ENCODE results near the gene SLC12A7.

Gene SLC12A7

GRCh38 chr5:1095990-1096363 is 15.9 kb downstream of the SLC12A7 start:
- Histone ChIP-seq H3K36me3 (ENCODE audit: control insufficient read depth, low read depth, low read length) (peaks cover 19% of the 10 kb centered on the region), H3K4me1 (ENCODE audit: control insufficient read depth, low read depth, low read length) (peaks cover 52% of the 10 kb centered on the region), H3K4me3 (ENCODE audit: low read length) (no peak overlapping the region), H3K27me3 (ENCODE audit: control insufficient read depth, insufficient read depth, low read length) (no peaks in the 10 kb centered on the region), H3K9ac (ENCODE audit: low read length) (no peak overlapping the region), H3K9me3 (ENCODE audit: control insufficient read depth, low read depth, low read length) (no peaks in the 10 kb centered on the region), H3K27ac (ENCODE audit: low read length) (no peak overlapping the region)

- no peak overlapping the region for H3K4me3 ChIP-seq (ENCODE audit: low read length)
- H3K4me1 ChIP-seq (ENCODE audit: control insufficient read depth, low read depth, low read length) = peaks cover 47% of the 10 kb centered on the region
- no peak overlapping the region for H3K9ac ChIP-seq (ENCODE audit: low read length)
- peaks cover 19% of the 10 kb centered on the region for H3K36me3 ChIP-seq (ENCODE audit: control insufficient read depth, low read depth, low read length)
- no peaks in the 10 kb centered on the region for H3K9me3 ChIP-seq (ENCODE audit: control insufficient read depth, low read depth, low read length)
- no peaks in the 10 kb centered on the region for H3K27me3 ChIP-seq (ENCODE audit: control insufficient read depth, insufficient read depth, low read length)
- no peak overlapping the region for H3K27ac ChIP-seq (ENCODE audit: low read length)
These were observed 16.4 kb downstream of the SLC12A7 start for GRCh38 chr5:1095302-1095989.

GRCh38 chr5:1094670-1095190 is 17.1 kb downstream of the SLC12A7 start:
- no peak overlapping the region for H3K9ac ChIP-seq (ENCODE audit: low read length)
- no peak overlapping the region for H3K27ac ChIP-seq (ENCODE audit: low read length)
- H3K9me3 ChIP-seq (ENCODE audit: control insufficient read depth, low read depth, low read length) = no peaks in the 10 kb centered on the region
- no peaks in the 10 kb centered on the region for H3K27me3 ChIP-seq (ENCODE audit: control insufficient read depth, insufficient read depth, low read length)
- peaks cover 19% of the 10 kb centered on the region for H3K36me3 ChIP-seq (ENCODE audit: control insufficient read depth, low read depth, low read length)
- peaks cover 40% of the 10 kb centered on the region for H3K4me1 ChIP-seq (ENCODE audit: control insufficient read depth, low read depth, low read length)
- no peak overlapping the region for H3K4me3 ChIP-seq (ENCODE audit: low read length)

GRCh38 chr5:1093361-1093760 is 18.5 kb downstream of the SLC12A7 start:
- H3K9me3 ChIP-seq (ENCODE audit: control insufficient read depth, low read depth, low read length) = no peaks in the 10 kb centered on the region
- H3K36me3 ChIP-seq (ENCODE audit: control insufficient read depth, low read depth, low read length) = peaks cover 19% of the 10 kb centered on the region
- H3K9ac ChIP-seq (ENCODE audit: low read length) = no peak overlapping the region
- peaks cover 28% of the 10 kb centered on the region for H3K4me1 ChIP-seq (ENCODE audit: control insufficient read depth, low read depth, low read length)
- H3K27me3 ChIP-seq (ENCODE audit: control insufficient read depth, insufficient read depth, low read length) = no peaks in the 10 kb centered on the region
- no peak overlapping the region for H3K27ac ChIP-seq (ENCODE audit: low read length)
- no peak overlapping the region for H3K4me3 ChIP-seq (ENCODE audit: low read length)

GRCh38 chr5:1092122-1092521 is 19.7 kb downstream of the SLC12A7 start:
- Histone ChIP-seq H3K36me3 (ENCODE audit: control insufficient read depth, low read depth, low read length) (peaks cover 19% of the 10 kb centered on the region), H3K4me1 (ENCODE audit: control insufficient read depth, low read depth, low read length) (peaks cover 19% of the 10 kb centered on the region), H3K9ac (ENCODE audit: low read length) (no peak overlapping the region), H3K27me3 (ENCODE audit: control insufficient read depth, insufficient read depth, low read length) (no peaks in the 10 kb centered on the region), H3K4me3 (ENCODE audit: low read length) (no peak overlapping the region), H3K27ac (ENCODE audit: low read length) (no peak overlapping the region), H3K9me3 (ENCODE audit: control insufficient read depth, low read depth, low read length) (no peaks in the 10 kb centered on the region)

- Histone ChIP-seq H3K27ac (ENCODE audit: low read length) (no peak overlapping the region), H3K9ac (ENCODE audit: low read length) (no peak overlapping the region), H3K9me3 (ENCODE audit: control insufficient read depth, low read depth, low read length) (no peaks in the 10 kb centered on the region), H3K36me3 (ENCODE audit: control insufficient read depth, low read depth, low read length) (peaks cover 22% of the 10 kb centered on the region), H3K4me1 (ENCODE audit: control insufficient read depth, low read depth, low read length) (peaks cover 16% of the 10 kb centered on the region), H3K4me3 (ENCODE audit: low read length) (no peak overlapping the region), H3K27me3 (ENCODE audit: control insufficient read depth, insufficient read depth, low read length) (no peaks in the 10 kb centered on the region)
These were observed 20.2 kb downstream of the SLC12A7 start for GRCh38 chr5:1091632-1092031.

GRCh38 chr5:1090538-1090937 is 21.3 kb downstream of the SLC12A7 start:
- no peak overlapping the region for H3K9ac ChIP-seq (ENCODE audit: low read length)
- no peak overlapping the region for H3K27ac ChIP-seq (ENCODE audit: low read length)
- no peaks in the 10 kb centered on the region for H3K27me3 ChIP-seq (ENCODE audit: control insufficient read depth, insufficient read depth, low read length)
- peaks cover 21% of the 10 kb centered on the region for H3K36me3 ChIP-seq (ENCODE audit: control insufficient read depth, low read depth, low read length)
- no peak overlapping the region for H3K4me3 ChIP-seq (ENCODE audit: low read length)
- no peaks in the 10 kb centered on the region for H3K9me3 ChIP-seq (ENCODE audit: control insufficient read depth, low read depth, low read length)
- peaks cover 10% of the 10 kb centered on the region for H3K4me1 ChIP-seq (ENCODE audit: control insufficient read depth, low read depth, low read length)

- H3K36me3 ChIP-seq (ENCODE audit: control insufficient read depth, low read depth, low read length) = peaks cover 21% of the 10 kb centered on the region
- peaks cover 4% of the 10 kb centered on the region for H3K4me1 ChIP-seq (ENCODE audit: control insufficient read depth, low read depth, low read length)
- no peak overlapping the region for H3K4me3 ChIP-seq (ENCODE audit: low read length)
- no peaks in the 10 kb centered on the region for H3K27me3 ChIP-seq (ENCODE audit: control insufficient read depth, insufficient read depth, low read length)
- no peak overlapping the region for H3K9ac ChIP-seq (ENCODE audit: low read length)
- no peak overlapping the region for H3K27ac ChIP-seq (ENCODE audit: low read length)
- no peaks in the 10 kb centered on the region for H3K9me3 ChIP-seq (ENCODE audit: control insufficient read depth, low read depth, low read length)
These were observed 22.2 kb downstream of the SLC12A7 start for GRCh38 chr5:1089621-1090040.

- peaks cover 21% of the 10 kb centered on the region for H3K36me3 ChIP-seq (ENCODE audit: control insufficient read depth, low read depth, low read length)
- no peaks in the 10 kb centered on the region for H3K9me3 ChIP-seq (ENCODE audit: control insufficient read depth, low read depth, low read length)
- no peak overlapping the region for H3K27ac ChIP-seq (ENCODE audit: low read length)
- H3K9ac ChIP-seq (ENCODE audit: low read length) = no peak overlapping the region
- H3K4me3 ChIP-seq (ENCODE audit: low read length) = no peak overlapping the region
- H3K4me1 ChIP-seq (ENCODE audit: control insufficient read depth, low read depth, low read length) = no peaks in the 10 kb centered on the region
- H3K27me3 ChIP-seq (ENCODE audit: control insufficient read depth, insufficient read depth, low read length) = no peaks in the 10 kb centered on the region
These were observed 22.7 kb downstream of the SLC12A7 start for GRCh38 chr5:1089146-1089545.

GRCh38 chr5:1088726-1089125 is 23.1 kb downstream of the SLC12A7 start:
- H3K9me3 ChIP-seq (ENCODE audit: control insufficient read depth, low read depth, low read length) = no peaks in the 10 kb centered on the region

GRCh38 chr5:1088031-1088430 is 23.8 kb downstream of the SLC12A7 start:
- Histone ChIP-seq H3K9me3 (ENCODE audit: control insufficient read depth, low read depth, low read length) (no peaks in the 10 kb centered on the region), H3K36me3 (ENCODE audit: control insufficient read depth, low read depth, low read length) (peaks cover 20% of the 10 kb centered on the region), H3K27ac (ENCODE audit: low read length) (no peak overlapping the region), H3K4me1 (ENCODE audit: control insufficient read depth, low read depth, low read length) (no peaks in the 10 kb centered on the region), H3K9ac (ENCODE audit: low read length) (no peak overlapping the region), H3K4me3 (ENCODE audit: low read length) (no peak overlapping the region), H3K27me3 (ENCODE audit: control insufficient read depth, insufficient read depth, low read length) (no peaks in the 10 kb centered on the region)

More at GRCh38 chr5:1088726-1089125, 23.1 kb downstream of the SLC12A7 start:
- Histone ChIP-seq H3K27ac (ENCODE audit: low read length) (no peak overlapping the region), H3K4me1 (ENCODE audit: control insufficient read depth, low read depth, low read length) (no peaks in the 10 kb centered on the region), H3K36me3 (ENCODE audit: control insufficient read depth, low read depth, low read length) (peaks cover 21% of the 10 kb centered on the region), H3K4me3 (ENCODE audit: low read length) (no peak overlapping the region), H3K27me3 (ENCODE audit: control insufficient read depth, insufficient read depth, low read length) (no peaks in the 10 kb centered on the region), H3K9ac (ENCODE audit: low read length) (no peak overlapping the region)

- H3K9me3 ChIP-seq (ENCODE audit: control insufficient read depth, low read depth, low read length) = no peaks in the 10 kb centered on the region
- H3K27me3 ChIP-seq (ENCODE audit: control insufficient read depth, insufficient read depth, low read length) = no peaks in the 10 kb centered on the region
- H3K36me3 ChIP-seq (ENCODE audit: control insufficient read depth, low read depth, low read length) = peaks cover 18% of the 10 kb centered on the region
- H3K27ac ChIP-seq (ENCODE audit: low read length) = no peak overlapping the region
- H3K9ac ChIP-seq (ENCODE audit: low read length) = no peak overlapping the region
- no peak overlapping the region for H3K4me3 ChIP-seq (ENCODE audit: low read length)
- no peaks in the 10 kb centered on the region for H3K4me1 ChIP-seq (ENCODE audit: control insufficient read depth, low read depth, low read length)
These were observed 24.4 kb downstream of the SLC12A7 start for GRCh38 chr5:1087428-1087827.

Data from iPS-18a (cell line).